HG02970 (cell line): ENCODE data around the gene ZNF691.
"Not testable (repeated sequence)": the region's sequence is repeated elsewhere in the genome, so short reads cannot be mapped to it uniquely, and the experiment has no call there.

Experiments used
- ATAC-seq: cut with Tn5 transposase; IDR thresholded peaks from one replicate; pipeline ENCODE4 v1.9.1; 2021; ENCODE audit warnings: mild to moderate bottlenecking, moderate library complexity, moderate number of reproducible peaks; ENCODE audit not compliant: unreplicated experiment, low FRiP score

Gene ZNF691

GRCh38 chr1:42846257-42847110 is at the start of gene ZNF691:
Gene ZNF691 (plus strand): TSS chr1:42846613. CDS start chr1:42849659, 3,046 bp downstream.
- ATAC-seq: peak; percentile 92

GRCh38 chr1:42797414-42797813 is 49.0 kb upstream of the ZNF691 start:
- ATAC-seq: no peak

GRCh38 chr1:42797979-42798378 is 48.4 kb upstream of the ZNF691 start:
- no peak for ATAC-seq

GRCh38 chr1:42801832-42802473 is 44.5 kb upstream of the ZNF691 start:
- ATAC-seq: no peak

GRCh38 chr1:42806171-42806570 is 40.2 kb upstream of the ZNF691 start:
- no peak for ATAC-seq

GRCh38 chr1:42806593-42806992 is 39.8 kb upstream of the ZNF691 start:
- no peak for ATAC-seq

- no peak for ATAC-seq
Observed at GRCh38 chr1:42807056-42807668, 39.3 kb upstream of the ZNF691 start.

GRCh38 chr1:42814815-42815214 is 31.6 kb upstream of the ZNF691 start:
- not testable (repeated sequence) for ATAC-seq

- ATAC-seq: no peak
Observed at GRCh38 chr1:42815941-42816584, 30.4 kb upstream of the ZNF691 start.

GRCh38 chr1:42816585-42817439 is 29.6 kb upstream of the ZNF691 start, which contains the start of the genes ERMAP and SVBP:
Gene ERMAP (plus strand): TSS chr1:42817122. CDS start chr1:42830449, 13,327 bp downstream.
Gene SVBP (minus strand): TSS chr1:42817397. CDS start chr1:42816544, 853 bp downstream.
- peak; percentile 84 for ATAC-seq

GRCh38 chr1:42817440-42817767 is 29.0 kb upstream of the ZNF691 start:
- ATAC-seq: no peak

GRCh38 chr1:42817976-42818375 is 28.4 kb upstream of the ZNF691 start:
- no peak for ATAC-seq

GRCh38 chr1:42820813-42821212 is 25.6 kb upstream of the ZNF691 start:
- ATAC-seq: no peak

GRCh38 chr1:42821690-42822089 is 24.7 kb upstream of the ZNF691 start:
- ATAC-seq: no peak

- no peak for ATAC-seq
Observed at GRCh38 chr1:42822800-42823392, 23.5 kb upstream of the ZNF691 start.

- no peak for ATAC-seq
Observed at GRCh38 chr1:42824481-42825035, 21.9 kb upstream of the ZNF691 start.

- no peak for ATAC-seq
Observed at GRCh38 chr1:42825036-42825851, 21.2 kb upstream of the ZNF691 start.

GRCh38 chr1:42830631-42831030 is 15.8 kb upstream of the ZNF691 start:
- ATAC-seq: no peak
